ENCODE measurements around the gene AFMID.
"Not testable (repeated sequence)": the region's sequence is repeated elsewhere in the genome, so short reads cannot be mapped to it uniquely, and the experiment has no call there.

Gene AFMID

GRCh38 chr17:78186692-78187595 lies at the start of gene AFMID, which contains the start of gene TK1:
Gene AFMID, plus strand, starts transcription at chr17:78187362. Its CDS starts 9 bp downstream, at chr17:78187371.
Gene TK1, minus strand, starts transcription at chr17:78187052. Its CDS starts 58 bp downstream, at chr17:78186994.
- peak; percentile 81 to 97 for DNase-seq (ENCODE audit: low read depth in 2 of 2)

GRCh38 chr17:78137392-78138203 lies 49.6 kb upstream of the AFMID start:
- DNase-seq (ENCODE audit: low read depth in 2 of 2): no peak

GRCh38 chr17:78138204-78139060 lies 48.7 kb upstream of the AFMID start:
- no peak for DNase-seq (ENCODE audit: low read depth in 2 of 2)

- DNase-seq (ENCODE audit: low read depth in 2 of 2): not testable (repeated sequence)
Measured at GRCh38 chr17:78139861-78140168, 47.3 kb upstream of the AFMID start.

GRCh38 chr17:78140169-78141051 lies 46.8 kb upstream of the AFMID start:
- peak; percentile 90 to 97 for DNase-seq (ENCODE audit: low read depth in 2 of 2)

- no peak for DNase-seq (ENCODE audit: low read depth in 2 of 2)
Measured at GRCh38 chr17:78141437-78142118, 45.6 kb upstream of the AFMID start.

- no peak for DNase-seq (ENCODE audit: low read depth in 2 of 2)
Measured at GRCh38 chr17:78142119-78142861, 44.9 kb upstream of the AFMID start.

- DNase-seq (ENCODE audit: low read depth in 2 of 2): no peak
Measured at GRCh38 chr17:78143214-78144146, 43.7 kb upstream of the AFMID start.

GRCh38 chr17:78144147-78144719 lies 42.9 kb upstream of the AFMID start:
- DNase-seq (ENCODE audit: low read depth in 2 of 2): no peak

- no peak for DNase-seq (ENCODE audit: low read depth in 2 of 2)
Measured at GRCh38 chr17:78144736-78145641, 42.2 kb upstream of the AFMID start.

GRCh38 chr17:78146471-78146869 lies 40.7 kb upstream of the AFMID start:
- DNase-seq (ENCODE audit: low read depth in 2 of 2): no peak

GRCh38 chr17:78146881-78147280 lies 40.3 kb upstream of the AFMID start:
- no peak for DNase-seq (ENCODE audit: low read depth in 2 of 2)

- DNase-seq (ENCODE audit: low read depth in 2 of 2): no peak
Measured at GRCh38 chr17:78147315-78147998, 39.7 kb upstream of the AFMID start.

- DNase-seq (ENCODE audit: low read depth in 2 of 2): no peak
Measured at GRCh38 chr17:78148286-78149016, 38.7 kb upstream of the AFMID start.

- DNase-seq (ENCODE audit: low read depth in 2 of 2): no peak
Measured at GRCh38 chr17:78151514-78152008, 35.6 kb upstream of the AFMID start.
